WTC11 (cell line): ENCODE data around the gene ATP6V1C2.

Experiments
- ATF2 ChIP-seq: sonication (generic); formaldehyde crosslinking; IDR thresholded peaks from 2 replicates; pipeline ENCODE4 v1.8.1; 2022; ENCODE audit warnings: low read depth, missing genetic modification reagents, borderline replicate concordance
- CBFB ChIP-seq: sonication (generic); formaldehyde crosslinking; IDR thresholded peaks from 2 replicates; pipeline ENCODE4 v1.8.1; 2022; ENCODE audit warnings: mild to moderate bottlenecking, low read depth, missing genetic modification reagents
- CTCF ChIP-seq: fragments of 200-600 bp; IDR thresholded peaks from 2 replicates; pipeline ENCODE4 v1.8.0; 2022; ENCODE audit warnings: antibody characterized with exemption
- MAX ChIP-seq: sonication (generic); formaldehyde crosslinking; IDR thresholded peaks from 2 replicates; pipeline ENCODE4 v1.8.0; 2022; ENCODE audit warnings: mild to moderate bottlenecking, missing genetic modification reagents
- NR2C2 ChIP-seq: sonication (generic); formaldehyde crosslinking; IDR thresholded peaks from 2 replicates; pipeline ENCODE4 v1.8.0; 2022; ENCODE audit warnings: mild to moderate bottlenecking, missing genetic modification reagents
- PREB ChIP-seq: sonication (generic); formaldehyde crosslinking; IDR thresholded peaks from 2 replicates; pipeline ENCODE4 v1.8.1; 2022; ENCODE audit warnings: mild to moderate bottlenecking, missing genetic modification reagents, moderate library complexity, borderline replicate concordance
- SMAD4 ChIP-seq: sonication (generic); formaldehyde crosslinking; IDR thresholded peaks from 2 replicates; pipeline ENCODE4 v1.8.0; 2022; ENCODE audit warnings: mild to moderate bottlenecking, missing genetic modification reagents
- TCF7 ChIP-seq: sonication (generic); formaldehyde crosslinking; IDR thresholded peaks from 2 replicates; pipeline ENCODE4 v1.8.0; 2022; ENCODE audit warnings: mild to moderate bottlenecking, low read depth, missing genetic modification reagents, moderate library complexity
- USF2 ChIP-seq: sonication (generic); formaldehyde crosslinking; IDR thresholded peaks from 2 replicates; pipeline ENCODE4 v1.8.1; 2023; ENCODE audit warnings: mild to moderate bottlenecking, missing genetic modification reagents, moderate library complexity
- ZBTB21 ChIP-seq: sonication (generic); formaldehyde crosslinking; IDR thresholded peaks from 2 replicates; pipeline ENCODE4 v1.8.1; 2023; ENCODE audit warnings: mild to moderate bottlenecking, missing genetic modification reagents, borderline replicate concordance
- ZBTB43 ChIP-seq: sonication (generic); formaldehyde crosslinking; IDR thresholded peaks from 2 replicates; pipeline ENCODE4 v1.8.1; 2023; ENCODE audit warnings: mild to moderate bottlenecking, missing genetic modification reagents
- ZNF121 ChIP-seq: sonication (generic); formaldehyde crosslinking; IDR thresholded peaks from 2 replicates; pipeline ENCODE4 v1.8.0; 2023; ENCODE audit warnings: missing genetic modification reagents

GRCh38 chr2:10757814-10758286 lies 36.4 kb downstream of the ATP6V1C2 start:
- TF ChIP-seq CTCF = no peak
- TF ChIP-seq TCF7 (CRISPR knock-in tag) = no peak
- TF ChIP-seq PREB = no peak
- TF ChIP-seq ZNF121 (CRISPR knock-in tag) = no peak
- no peak for TF ChIP-seq USF2 (CRISPR knock-in tag)
- no peak for TF ChIP-seq ZBTB21
- TF ChIP-seq MAX = no peak
- TF ChIP-seq ATF2 (CRISPR knock-in tag) = no peak
- TF ChIP-seq SMAD4 (CRISPR knock-in tag) = no peak
- no peak for TF ChIP-seq ZBTB43
- TF ChIP-seq CBFB (CRISPR knock-in tag) = no peak
- TF ChIP-seq NR2C2 (CRISPR knock-in tag) = no peak
